WTC11 (cell line): Measurements from ENCODE around the gene ARHGEF35.
"Not testable (repeated sequence)": the region's sequence is repeated elsewhere in the genome, so short reads cannot be mapped to it uniquely, and the experiment has no call there.

Experiments
- CTCF ChIP-seq: fragments of 200-600 bp; IDR thresholded peaks from 2 replicates; pipeline ENCODE4 v1.8.0; 2022; ENCODE audit warnings: antibody characterized with exemption
- ERG ChIP-seq: fragments of 250-450 bp; sonication (Bioruptor Pico); IDR thresholded peaks from 2 replicates; pipeline ENCODE4 v1.8.0; 2021; ENCODE audit warnings: mild to moderate bottlenecking

DNA sequence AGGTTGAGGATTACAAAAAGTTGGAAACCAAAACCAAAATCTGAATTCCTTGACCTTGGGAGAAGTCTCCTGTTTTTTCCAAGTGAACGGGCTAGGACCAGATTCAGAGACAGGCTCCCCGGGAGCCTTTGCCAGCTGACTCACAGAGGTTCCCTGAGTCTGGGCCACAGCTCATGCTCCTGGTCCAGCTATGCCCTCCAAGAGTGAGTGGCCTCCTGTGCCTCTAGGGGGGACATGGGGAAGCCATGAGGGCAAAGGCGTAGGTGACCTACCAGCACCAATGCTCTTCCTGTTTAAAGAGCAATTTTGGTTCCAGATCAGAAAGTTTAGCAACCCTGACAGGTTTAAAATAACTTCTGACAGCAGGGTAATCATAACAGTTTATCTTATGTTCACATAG is 33.2 kb upstream of the ARHGEF35 start:
- TF ChIP-seq CTCF, ERG: not testable (repeated sequence)
